Nephron progenitor cell (in vitro differentiated cells): Measurements from ENCODE around the gene LIX1L.

Experiments
- DNase-seq: peaks from one replicate; pipeline ENCODE4 v3.0.0; 2021
- H3K27ac Mint-ChIP-seq: 2 replicates; pipeline ENCODE4 v1.8.0; 2021; ENCODE audit warnings: mild to moderate bottlenecking, moderate library complexity, mixed read lengths
- H3K27me3 Mint-ChIP-seq: 2 replicates; pipeline ENCODE4 v1.8.0; 2021; ENCODE audit warnings: mild to moderate bottlenecking, low read depth, mixed read lengths; ENCODE audit not compliant: poor library complexity
- H3K36me3 Mint-ChIP-seq: 2 replicates; pipeline ENCODE4 v1.8.0; 2021; ENCODE audit warnings: low read depth, mixed read lengths
- H3K4me1 Mint-ChIP-seq: 2 replicates; pipeline ENCODE4 v1.8.0; 2021; ENCODE audit warnings: mixed read lengths
- H3K4me3 Mint-ChIP-seq: 2 replicates; pipeline ENCODE4 v1.8.0; 2021; ENCODE audit warnings: mild to moderate bottlenecking, moderate library complexity, mixed read lengths
- H3K9me3 Mint-ChIP-seq: 2 replicates; pipeline ENCODE4 v1.8.0; 2021; ENCODE audit warnings: mild to moderate bottlenecking, moderate library complexity, mixed read lengths
- TF ChIP-seq, protein P1 (sequence below): fragments of 200-600 bp; sonication (generic); IDR thresholded peaks from 2 replicates; pipeline ENCODE4 v1.5.0; 2021; ENCODE audit warnings: antibody characterized with exemption

Gene LIX1L

DNA sequence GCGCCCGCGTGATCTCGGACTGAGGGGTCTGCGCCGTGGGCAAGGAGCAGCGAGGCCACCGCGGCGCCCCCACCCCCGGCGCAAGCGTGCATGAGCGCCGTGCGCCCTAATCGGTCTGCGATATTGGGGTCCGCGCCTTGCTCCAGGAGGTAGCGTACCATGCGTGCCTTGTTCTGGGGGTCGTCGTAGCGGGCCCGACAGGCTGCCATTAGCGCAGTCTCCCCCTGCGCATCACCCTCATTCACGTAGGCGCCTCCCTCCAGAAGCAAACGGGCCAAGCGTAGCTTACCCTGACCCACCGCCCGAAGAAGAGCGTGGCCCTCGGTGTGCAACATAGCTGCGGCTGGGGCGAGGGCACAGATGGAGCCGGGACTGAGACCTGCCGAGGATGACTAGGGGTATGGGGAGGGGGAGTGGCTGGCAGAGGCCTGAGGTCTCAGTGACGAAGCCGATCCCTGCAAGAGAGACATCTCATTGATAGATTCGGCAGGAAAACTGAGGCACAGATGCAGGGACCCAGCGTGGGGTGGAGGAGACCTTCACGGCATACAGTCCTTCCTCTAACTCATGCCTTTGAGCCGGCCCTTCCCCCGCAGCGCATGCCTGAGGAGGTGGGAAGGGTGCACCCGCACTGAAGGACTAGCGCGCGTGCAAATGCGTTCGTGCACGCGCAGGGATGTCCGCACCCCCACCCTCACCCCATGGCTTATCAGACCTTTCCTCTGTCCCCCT, 3.8 kb upstream of the LIX1L start:
- H3K27me3 Mint-ChIP-seq = peaks cover 61% of the 10 kb centered on the region
- H3K9me3 Mint-ChIP-seq = no peaks in the 10 kb centered on the region
- H3K27ac Mint-ChIP-seq = no peak overlapping the region
- H3K4me1 Mint-ChIP-seq = peaks cover 71% of the 10 kb centered on the region
- no peaks in the 10 kb centered on the region for H3K36me3 Mint-ChIP-seq
- H3K4me3 Mint-ChIP-seq = peak overlapping the region; percentile 94
- TF ChIP-seq, protein P1, sequence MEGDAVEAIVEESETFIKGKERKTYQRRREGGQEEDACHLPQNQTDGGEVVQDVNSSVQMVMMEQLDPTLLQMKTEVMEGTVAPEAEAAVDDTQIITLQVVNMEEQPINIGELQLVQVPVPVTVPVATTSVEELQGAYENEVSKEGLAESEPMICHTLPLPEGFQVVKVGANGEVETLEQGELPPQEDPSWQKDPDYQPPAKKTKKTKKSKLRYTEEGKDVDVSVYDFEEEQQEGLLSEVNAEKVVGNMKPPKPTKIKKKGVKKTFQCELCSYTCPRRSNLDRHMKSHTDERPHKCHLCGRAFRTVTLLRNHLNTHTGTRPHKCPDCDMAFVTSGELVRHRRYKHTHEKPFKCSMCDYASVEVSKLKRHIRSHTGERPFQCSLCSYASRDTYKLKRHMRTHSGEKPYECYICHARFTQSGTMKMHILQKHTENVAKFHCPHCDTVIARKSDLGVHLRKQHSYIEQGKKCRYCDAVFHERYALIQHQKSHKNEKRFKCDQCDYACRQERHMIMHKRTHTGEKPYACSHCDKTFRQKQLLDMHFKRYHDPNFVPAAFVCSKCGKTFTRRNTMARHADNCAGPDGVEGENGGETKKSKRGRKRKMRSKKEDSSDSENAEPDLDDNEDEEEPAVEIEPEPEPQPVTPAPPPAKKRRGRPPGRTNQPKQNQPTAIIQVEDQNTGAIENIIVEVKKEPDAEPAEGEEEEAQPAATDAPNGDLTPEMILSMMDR = no peak
- peak; percentile 39 for DNase-seq

DNA sequence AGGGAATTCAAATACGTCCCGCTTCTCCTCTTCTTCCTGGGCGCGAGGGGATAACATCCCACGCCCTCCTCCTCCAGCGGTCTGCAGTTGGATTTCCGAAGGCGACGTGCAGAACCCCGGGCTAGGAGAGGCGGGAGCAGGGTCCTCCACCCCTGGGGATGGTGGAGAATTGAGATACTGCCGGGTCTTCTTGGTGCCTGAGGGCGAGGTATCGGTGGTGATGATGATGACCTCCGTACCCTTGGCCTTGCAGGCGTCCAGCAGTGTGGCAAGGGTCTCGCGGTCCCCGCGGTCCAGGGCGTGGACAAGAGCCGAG, 3.2 kb upstream of the LIX1L start:
- H3K27ac Mint-ChIP-seq = no peak overlapping the region

DNA sequence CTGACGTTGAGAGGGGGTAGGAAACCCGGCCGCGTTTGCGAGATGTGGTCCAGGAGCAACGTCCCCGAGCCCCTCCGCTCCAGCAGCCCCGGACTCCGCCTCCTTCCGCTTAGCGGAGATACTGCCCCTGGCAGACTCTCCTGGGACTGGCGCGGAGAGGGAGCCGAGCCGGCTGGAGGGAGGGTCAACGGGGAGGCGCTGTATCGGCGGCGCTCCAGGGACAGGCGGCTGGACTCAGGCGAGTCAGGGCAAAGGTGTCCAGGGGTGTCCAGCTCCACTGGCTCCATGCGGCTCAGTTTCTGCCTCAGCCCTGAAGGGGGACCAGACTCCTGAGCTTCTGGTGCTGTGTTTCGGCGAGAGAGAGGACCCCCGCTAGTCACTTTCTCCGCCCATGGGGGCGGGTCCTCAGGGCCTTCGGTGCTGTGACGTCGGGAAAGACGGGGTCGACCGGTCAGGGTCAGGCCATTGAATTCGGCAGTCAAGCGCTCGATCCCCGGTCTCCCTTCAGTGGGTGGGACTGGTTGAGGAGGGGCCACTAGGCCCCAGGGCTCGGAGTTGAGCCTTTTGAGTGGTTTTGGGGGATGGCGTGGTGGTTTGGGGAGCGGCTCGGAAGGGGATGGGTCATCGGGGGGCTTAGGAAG, 2.8 kb upstream of the LIX1L start:
- Mint-ChIP-seq H3K27ac (peak overlapping the region; percentile 93), H3K4me1 (peaks cover 81% of the 10 kb centered on the region), H3K27me3 (peaks cover 59% of the 10 kb centered on the region), H3K9me3 (no peaks in the 10 kb centered on the region), H3K4me3 (peak overlapping the region; percentile 94), H3K36me3 (no peaks in the 10 kb centered on the region)
- TF ChIP-seq, protein P1 = peak; percentile 3
- DNase-seq = peak; percentile 89

More for the DNA sequence above, 3.2 kb upstream of the LIX1L start:
- DNase-seq = peak; percentile 19
- Mint-ChIP-seq H3K27me3 (peaks cover 61% of the 10 kb centered on the region), H3K4me1 (peaks cover 77% of the 10 kb centered on the region), H3K9me3 (no peaks in the 10 kb centered on the region), H3K4me3 (peak overlapping the region; percentile 94), H3K36me3 (no peaks in the 10 kb centered on the region)
- TF ChIP-seq, protein P1 = no peak

DNA sequence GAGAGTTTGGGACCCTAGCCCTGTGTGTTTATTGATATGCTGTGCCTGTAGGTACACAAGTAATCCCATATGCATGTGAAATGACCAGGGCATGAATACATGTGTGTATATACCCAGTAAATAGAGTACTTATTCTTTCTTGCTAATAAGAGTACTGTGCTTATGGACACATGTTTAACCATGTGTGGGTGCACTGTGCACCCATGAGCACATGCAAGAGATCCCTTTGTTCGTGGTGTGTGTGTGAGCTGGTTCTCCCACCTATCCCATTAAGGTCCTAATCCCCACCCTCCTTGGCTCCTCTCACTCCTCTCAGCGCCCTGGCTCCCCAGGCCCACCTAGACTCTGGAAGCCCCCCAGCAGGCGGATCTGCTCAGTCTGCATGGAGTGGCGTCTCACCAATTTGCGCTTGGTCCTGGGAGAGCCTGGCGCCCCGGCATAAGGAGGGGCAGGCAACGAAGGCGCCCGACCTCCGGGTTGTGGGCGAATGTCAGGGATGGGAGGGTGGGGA, 2.2 kb upstream of the LIX1L start:
- Mint-ChIP-seq H3K27ac (no peak overlapping the region), H3K4me3 (peak overlapping the region; percentile 94), H3K27me3 (peaks cover 62% of the 10 kb centered on the region), H3K36me3 (no peaks in the 10 kb centered on the region), H3K4me1 (peaks cover 83% of the 10 kb centered on the region), H3K9me3 (no peaks in the 10 kb centered on the region)
- TF ChIP-seq, protein P1 = no peak
- no peak for DNase-seq

DNA sequence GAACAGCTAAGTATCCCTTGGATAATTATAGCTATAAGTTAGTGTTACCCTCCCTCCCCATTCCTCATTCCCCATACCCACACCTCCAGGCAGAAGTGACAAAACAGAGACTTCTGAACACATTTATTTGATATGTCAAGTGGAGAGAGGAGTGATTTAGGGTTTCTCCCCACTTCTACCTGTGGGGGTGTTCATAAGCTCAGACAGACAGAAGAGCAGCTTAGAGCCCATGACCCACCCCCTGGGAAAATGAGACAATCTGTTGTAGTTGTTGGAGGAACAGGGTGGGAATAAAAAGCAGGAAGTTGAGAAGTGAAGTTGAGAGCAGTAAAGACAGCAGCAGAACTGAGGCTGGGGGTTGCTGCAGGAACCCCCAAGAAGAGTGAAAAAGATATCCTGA, 1.5 kb upstream of the LIX1L start:
- DNase-seq = no peak
- Mint-ChIP-seq H3K27me3 (peaks cover 61% of the 10 kb centered on the region), H3K4me1 (peaks cover 84% of the 10 kb centered on the region), H3K27ac (no peak overlapping the region), H3K4me3 (peak overlapping the region; percentile 94), H3K36me3 (no peaks in the 10 kb centered on the region), H3K9me3 (no peaks in the 10 kb centered on the region)
- TF ChIP-seq, protein P1 = no peak

DNA sequence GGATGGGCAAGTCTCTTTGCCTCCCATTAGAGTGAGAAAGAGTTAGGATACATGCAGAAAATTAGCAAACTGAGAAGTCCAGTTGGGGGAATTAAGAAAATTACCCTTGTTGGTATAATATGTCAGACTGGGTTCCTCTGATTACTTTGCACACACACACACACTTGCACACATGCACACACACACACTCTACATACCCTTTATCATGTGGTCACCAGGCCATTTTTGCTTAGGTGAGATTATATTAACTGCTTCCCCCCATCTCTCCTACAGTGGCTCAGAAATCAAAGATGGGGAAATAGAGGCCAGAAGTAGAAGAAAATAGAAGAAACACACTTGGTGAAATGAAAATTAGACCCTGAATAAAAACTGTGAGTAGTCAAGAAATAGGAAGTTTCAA, 917 bp upstream of the LIX1L start:
- Mint-ChIP-seq H3K9me3 (no peaks in the 10 kb centered on the region), H3K36me3 (no peaks in the 10 kb centered on the region), H3K27ac (no peak overlapping the region), H3K4me1 (peaks cover 81% of the 10 kb centered on the region), H3K27me3 (peaks cover 56% of the 10 kb centered on the region), H3K4me3 (peak overlapping the region; percentile 94)
- TF ChIP-seq, protein P1 = no peak
- DNase-seq = no peak
